ENCODE data around the gene SNN.

SNN gene

GRCh38 chr16:11667824-11668622 lies at the start of gene SNN:
SNN (plus strand) TSS chr16:11668455; CDS start chr16:11676060, 7,605 bp downstream.
- Histone ChIP-seq H3K27ac (no peak within 1 kb of the TSS), H3K4me1 (ENCODE audit: low read depth, poor library complexity, severe bottlenecking) (peaks cover 25% of the 10 kb centered on the region)
- TF ChIP-seq, protein P1, sequence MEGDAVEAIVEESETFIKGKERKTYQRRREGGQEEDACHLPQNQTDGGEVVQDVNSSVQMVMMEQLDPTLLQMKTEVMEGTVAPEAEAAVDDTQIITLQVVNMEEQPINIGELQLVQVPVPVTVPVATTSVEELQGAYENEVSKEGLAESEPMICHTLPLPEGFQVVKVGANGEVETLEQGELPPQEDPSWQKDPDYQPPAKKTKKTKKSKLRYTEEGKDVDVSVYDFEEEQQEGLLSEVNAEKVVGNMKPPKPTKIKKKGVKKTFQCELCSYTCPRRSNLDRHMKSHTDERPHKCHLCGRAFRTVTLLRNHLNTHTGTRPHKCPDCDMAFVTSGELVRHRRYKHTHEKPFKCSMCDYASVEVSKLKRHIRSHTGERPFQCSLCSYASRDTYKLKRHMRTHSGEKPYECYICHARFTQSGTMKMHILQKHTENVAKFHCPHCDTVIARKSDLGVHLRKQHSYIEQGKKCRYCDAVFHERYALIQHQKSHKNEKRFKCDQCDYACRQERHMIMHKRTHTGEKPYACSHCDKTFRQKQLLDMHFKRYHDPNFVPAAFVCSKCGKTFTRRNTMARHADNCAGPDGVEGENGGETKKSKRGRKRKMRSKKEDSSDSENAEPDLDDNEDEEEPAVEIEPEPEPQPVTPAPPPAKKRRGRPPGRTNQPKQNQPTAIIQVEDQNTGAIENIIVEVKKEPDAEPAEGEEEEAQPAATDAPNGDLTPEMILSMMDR (conservative IDR thresholded peaks at IDR 0.05; ENCODE audit: low read depth, low read length) = no peak

DNA sequence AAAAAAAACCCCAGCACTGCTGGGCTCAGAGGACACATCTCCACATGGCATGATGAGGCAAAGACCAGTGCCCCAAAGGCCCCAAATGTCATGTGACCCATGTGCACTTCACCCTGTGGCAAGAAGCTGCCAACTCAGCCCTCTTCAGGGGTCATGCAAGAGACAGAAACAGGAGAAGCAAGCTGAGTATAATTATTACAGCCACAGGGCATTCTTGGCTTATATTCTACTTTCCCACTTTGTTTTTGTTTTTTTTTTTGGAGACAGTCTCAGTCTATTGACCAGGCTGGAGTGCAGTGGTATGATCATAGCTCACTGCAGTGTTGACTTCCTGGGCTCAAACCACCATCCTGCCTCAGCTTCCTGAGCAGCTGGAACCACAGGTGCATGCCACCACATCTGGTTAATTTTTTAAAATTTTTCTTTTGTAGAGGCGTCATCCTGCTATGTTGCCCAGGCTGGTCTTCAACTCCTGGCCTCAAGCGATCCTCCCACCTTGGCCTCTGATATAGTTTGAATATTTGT lies 48.9 kb upstream of the SNN start:
- no peak overlapping the region for H3K9ac ChIP-seq
- TF ChIP-seq, protein P1 (conservative IDR thresholded peaks at IDR 0.05; ENCODE audit: low read depth, low read length) = no peak
- H4K20me1 ChIP-seq (ENCODE audit: insufficient read depth) = no peaks in the 10 kb centered on the region
- H3K79me2 ChIP-seq (ENCODE audit: insufficient read depth, low read depth) = no peaks in the 10 kb centered on the region
- H3K4me3 ChIP-seq (IDR thresholded peaks at IDR 0.05; ENCODE audit: insufficient read depth, low read depth, low read length) = no peak overlapping the region
- H2AFZ ChIP-seq (ENCODE audit: low read depth) = peak overlapping the region; percentile 23; the same call in 1 of the 2 replicates
- H3K36me3 ChIP-seq (ENCODE audit: insufficient read depth) = no peaks in the 10 kb centered on the region
- H3K4me1 ChIP-seq (ENCODE audit: low read depth, poor library complexity, severe bottlenecking) = peaks cover 20% of the 10 kb centered on the region
- peak overlapping the region; percentile 58; the same call in 1 of the 2 replicates for H3K4me2 ChIP-seq
- H3K27me3 ChIP-seq (ENCODE audit: insufficient read depth, low read depth) = no peaks in the 10 kb centered on the region
- H3K27ac ChIP-seq = peak overlapping the region; percentile 45

More at GRCh38 chr16:11667824-11668622, at the start of gene SNN:
- no peak within 1 kb of the TSS for H3K4me3 ChIP-seq (IDR thresholded peaks at IDR 0.05; ENCODE audit: insufficient read depth, low read depth, low read length)
- peak within 1 kb of the TSS; percentile 87 for H2AFZ ChIP-seq (ENCODE audit: low read depth)
- no peaks in the 10 kb centered on the region for H3K79me2 ChIP-seq (ENCODE audit: insufficient read depth, low read depth)
- no peaks in the 10 kb centered on the region for H3K36me3 ChIP-seq (ENCODE audit: insufficient read depth)
- H4K20me1 ChIP-seq (ENCODE audit: insufficient read depth) = no peaks in the 10 kb centered on the region
- H3K9ac ChIP-seq = no peak within 1 kb of the TSS
- H3K27me3 ChIP-seq (ENCODE audit: insufficient read depth, low read depth) = no peaks in the 10 kb centered on the region
- peak within 1 kb of the TSS; percentile 78 for H3K4me2 ChIP-seq

- no peaks in the 10 kb centered on the region for H3K27me3 ChIP-seq (ENCODE audit: insufficient read depth, low read depth)
- no peak overlapping the region for H3K4me2 ChIP-seq
- no peak overlapping the region for H3K27ac ChIP-seq
- no peak overlapping the region for H3K9ac ChIP-seq
- H4K20me1 ChIP-seq (ENCODE audit: insufficient read depth) = no peaks in the 10 kb centered on the region
- H3K36me3 ChIP-seq (ENCODE audit: insufficient read depth) = no peaks in the 10 kb centered on the region
- no peaks in the 10 kb centered on the region for H3K79me2 ChIP-seq (ENCODE audit: insufficient read depth, low read depth)
- TF ChIP-seq, protein P1 (conservative IDR thresholded peaks at IDR 0.05; ENCODE audit: low read depth, low read length) = no peak
- H3K4me1 ChIP-seq (ENCODE audit: low read depth, poor library complexity, severe bottlenecking) = peaks cover 20% of the 10 kb centered on the region
- no peak overlapping the region for H2AFZ ChIP-seq (ENCODE audit: low read depth)
- no peak overlapping the region for H3K4me3 ChIP-seq (IDR thresholded peaks at IDR 0.05; ENCODE audit: insufficient read depth, low read depth, low read length)
These were observed 47.8 kb upstream of the SNN start for GRCh38 chr16:11620243-11621003.

GRCh38 chr16:11621539-11621919 lies 46.7 kb upstream of the SNN start:
- Histone ChIP-seq H3K4me1 (ENCODE audit: low read depth, poor library complexity, severe bottlenecking) (peaks cover 20% of the 10 kb centered on the region), H3K27ac (no peak overlapping the region), H3K9ac (no peak overlapping the region), H3K79me2 (ENCODE audit: insufficient read depth, low read depth) (no peaks in the 10 kb centered on the region), H4K20me1 (ENCODE audit: insufficient read depth) (no peaks in the 10 kb centered on the region), H2AFZ (ENCODE audit: low read depth) (no peak overlapping the region), H3K27me3 (ENCODE audit: insufficient read depth, low read depth) (no peaks in the 10 kb centered on the region), H3K36me3 (ENCODE audit: insufficient read depth) (no peaks in the 10 kb centered on the region), H3K4me3 (IDR thresholded peaks at IDR 0.05; ENCODE audit: insufficient read depth, low read depth, low read length) (no peak overlapping the region), H3K4me2 (no peak overlapping the region)
- TF ChIP-seq, protein P1 (conservative IDR thresholded peaks at IDR 0.05; ENCODE audit: low read depth, low read length) = no peak

Measured in KMS-11 (cell line).